ENCODE measurements around the gene RPL37.

RPL37 gene

GRCh38 chr5:40847525-40847924 lies 12.5 kb upstream of the RPL37 start:
- CTCF ChIA-PET = no interaction called here
- no peak for TF ChIP-seq CTCF (conservative IDR thresholded peaks at IDR 0.05; ENCODE audit: low read depth)
- POLR2A ChIA-PET (ENCODE audit: low non-redundant PET) = no interaction called here
- DNase-seq (ENCODE audit: low spot score) = no peak
- no peak overlapping the region for H3K27ac ChIP-seq

- CTCF ChIA-PET = interaction anchor here (0.8 kb wide), 1 partner anchor 10 kb away, joined by 3 read pairs; no protein-coding TSS in a partner anchor
- no peak overlapping the region for H3K27ac ChIP-seq
- no peak for DNase-seq (ENCODE audit: low spot score)
- no peak for TF ChIP-seq CTCF (conservative IDR thresholded peaks at IDR 0.05; ENCODE audit: low read depth)
- POLR2A ChIA-PET (ENCODE audit: low non-redundant PET) = no interaction called here
These were observed 11.3 kb upstream of the RPL37 start for GRCh38 chr5:40846371-40846770.

- POLR2A ChIA-PET (ENCODE audit: low non-redundant PET) = no interaction called here
- DNase-seq (ENCODE audit: low spot score) = no peak
- CTCF ChIA-PET = no interaction called here
These were observed 9.5 kb upstream of the RPL37 start for GRCh38 chr5:40844565-40844964.

GRCh38 chr5:40842351-40842750 lies 7.3 kb upstream of the RPL37 start:
- no peak for TF ChIP-seq CTCF (conservative IDR thresholded peaks at IDR 0.05; ENCODE audit: low read depth)
- peak; percentile 69 for DNase-seq (ENCODE audit: low spot score)
- POLR2A ChIA-PET (ENCODE audit: low non-redundant PET) = no interaction called here
- no peak overlapping the region for H3K27ac ChIP-seq
- CTCF ChIA-PET = interaction anchor here (0.7 kb wide), 1 partner anchor 106 kb away, joined by 3 read pairs; no protein-coding TSS in a partner anchor

More at GRCh38 chr5:40844565-40844964, 9.5 kb upstream of the RPL37 start:
- TF ChIP-seq CTCF (conservative IDR thresholded peaks at IDR 0.05; ENCODE audit: low read depth) = no peak
- H3K27ac ChIP-seq = no peak overlapping the region

- peak; percentile 21; the same call in 1 of the 2 replicates for TF ChIP-seq CTCF (conservative IDR thresholded peaks at IDR 0.05; ENCODE audit: low read depth)
- H3K27ac ChIP-seq = no peak within 1 kb of the TSS
- CTCF ChIA-PET = interaction anchor here (0.7 to 1.2 kb wide), 2 partner anchors 39 to 105 kb away, joined by 3 read pairs; no protein-coding TSS in a partner anchor
- POLR2A ChIA-PET (ENCODE audit: low non-redundant PET) = no interaction called here
- no peak for DNase-seq (ENCODE audit: low spot score)
These were observed 6.2 kb upstream of the RPL37 start, which contains the start of gene CARD6 for GRCh38 chr5:40841068-40841805. Gene CARD6 (plus strand): TSS chr5:40841367. CDS start chr5:40841383, 16 bp downstream.

GRCh38 chr5:40838086-40838485 lies 3.1 kb upstream of the RPL37 start:
- DNase-seq (ENCODE audit: low spot score) = no peak
- no peak overlapping the region for H3K27ac ChIP-seq
- no peak for TF ChIP-seq CTCF (conservative IDR thresholded peaks at IDR 0.05; ENCODE audit: low read depth)
- CTCF ChIA-PET = interaction anchor here (0.7 kb wide), 1 partner anchor 158 kb away, joined by 4 read pairs; no protein-coding TSS in a partner anchor
- POLR2A ChIA-PET (ENCODE audit: low non-redundant PET) = no interaction called here

Measured in RWPE1 (cell line).